Activated naive CD4-positive, alpha-beta T cell treated with anti-CD3 and anti-CD28 coated beads for 36 hours (primary cell): Measurements from ENCODE around the gene SETD7. TPM values are rescaled to one million over a fixed set of nuclear protein-coding genes. Genes with fewer than 3 reads are reported as not detected.
A peak's percentile ranks its signal among the peaks of the same experiment; 100 is the strongest.

Experiments
- CTCF ChIA-PET: fragments of 350-600 bp; sonication (Branson Sonifier 250); formaldehyde crosslinking; loops from one replicate; lab custom pipeline; 2021; ENCODE audit warnings: antibody characterized with exemption; lab: Charles Lee
- DNase-seq: peaks from one replicate; pipeline ENCODE4 v3.0.0-alpha.2; 2020
- H3K27ac Mint-ChIP-seq: one replicate; pipeline ENCODE4 v1.8.0; 2021; ENCODE audit warnings: mild to moderate bottlenecking, mixed read lengths
- H3K27me3 Mint-ChIP-seq: one replicate; pipeline ENCODE4 v1.8.0; 2021; ENCODE audit warnings: low read depth, mixed read lengths
- H3K36me3 Mint-ChIP-seq: one replicate; pipeline ENCODE4 v1.8.0; 2021; ENCODE audit warnings: low read depth, mixed read lengths
- H3K4me1 Mint-ChIP-seq: one replicate; pipeline ENCODE4 v1.8.0; 2021; ENCODE audit warnings: low read depth, mixed read lengths
- H3K4me3 Mint-ChIP-seq: one replicate; pipeline ENCODE4 v1.8.0; 2021; ENCODE audit warnings: mild to moderate bottlenecking, moderate library complexity, mixed read lengths
- H3K9me3 Mint-ChIP-seq: one replicate; pipeline ENCODE4 v1.8.0; 2021; ENCODE audit warnings: mixed read lengths
- intact Hi-C: fragments of 100-400 bp; cut with micrococcal nuclease; formaldehyde crosslinking; loops from one replicate; pipeline ENCODE4 v1.15.1; 2023
- total RNA-seq, 2 experiments: library from RNA; stranded (reverse); gene quantifications; one replicate each; pipeline ENCODE4 v1.2.3, GENCODE V29; 2021

SETD7 gene
- total RNA-seq, 2 experiments from 2014 or later: 12.4 to 12.5 TPM

GRCh38 chr4:139523076-139523475, 32.9 kb downstream of the SETD7 start:
- CTCF ChIA-PET: interaction anchor here (0.5 to 1.5 kb wide), 3 partner anchors 8 to 412 kb away, joined by 3 to 8 read pairs (median 4); no protein-coding TSS in a partner anchor
- peaks cover 38% of the 10 kb centered on the region for H3K36me3 Mint-ChIP-seq
- no peak overlapping the region for H3K4me3 Mint-ChIP-seq
- H3K9me3 Mint-ChIP-seq: no peaks in the 10 kb centered on the region
- intact Hi-C loops: no loop called here
- H3K4me1 Mint-ChIP-seq: peaks cover 7% of the 10 kb centered on the region
- no peak overlapping the region for H3K27ac Mint-ChIP-seq
- H3K27me3 Mint-ChIP-seq: no peaks in the 10 kb centered on the region
- no peak for DNase-seq

- Mint-ChIP-seq H3K9me3 (no peaks in the 10 kb centered on the region), H3K36me3 (peaks cover 40% of the 10 kb centered on the region), H3K27me3 (no peaks in the 10 kb centered on the region), H3K4me3 (no peak overlapping the region), H3K27ac (no peak overlapping the region), H3K4me1 (peaks cover 7% of the 10 kb centered on the region)
- no peak for DNase-seq
- intact Hi-C loops: no loop called here
- CTCF ChIA-PET: interaction anchor here (0.5 to 1.5 kb wide), 4 partner anchors 9 to 412 kb away, joined by 3 to 8 read pairs (median 4); no protein-coding TSS in a partner anchor
These were observed 33.6 kb downstream of the SETD7 start for GRCh38 chr4:139522457-139522856.

GRCh38 chr4:139521754-139522401, 34.1 kb downstream of the SETD7 start:
- H3K9me3 Mint-ChIP-seq: no peaks in the 10 kb centered on the region
- no peak overlapping the region for H3K27ac Mint-ChIP-seq

GRCh38 chr4:139515531-139515958, 40.5 kb downstream of the SETD7 start:
- no peaks in the 10 kb centered on the region for H3K27me3 Mint-ChIP-seq
- no peak overlapping the region for H3K4me3 Mint-ChIP-seq
- H3K36me3 Mint-ChIP-seq: peaks cover 48% of the 10 kb centered on the region

More at GRCh38 chr4:139521754-139522401, 34.1 kb downstream of the SETD7 start:
- peaks cover 7% of the 10 kb centered on the region for H3K4me1 Mint-ChIP-seq
- H3K27me3 Mint-ChIP-seq: no peaks in the 10 kb centered on the region
- peaks cover 44% of the 10 kb centered on the region for H3K36me3 Mint-ChIP-seq
- DNase-seq: no peak
- intact Hi-C loops: no loop called here
- CTCF ChIA-PET: interaction anchor here (0.9 to 1.5 kb wide), 3 partner anchors 10 to 123 kb away, joined by 3 to 8 read pairs (median 3); no protein-coding TSS in a partner anchor
- H3K4me3 Mint-ChIP-seq: no peak overlapping the region

GRCh38 chr4:139514382-139515059, 41.5 kb downstream of the SETD7 start:
- H3K27ac Mint-ChIP-seq: no peak overlapping the region
- H3K9me3 Mint-ChIP-seq: no peaks in the 10 kb centered on the region
- DNase-seq: no peak
- H3K36me3 Mint-ChIP-seq: peaks cover 51% of the 10 kb centered on the region
- intact Hi-C loops: no loop called here
- no peaks in the 10 kb centered on the region for H3K4me1 Mint-ChIP-seq
- no peaks in the 10 kb centered on the region for H3K27me3 Mint-ChIP-seq
- H3K4me3 Mint-ChIP-seq: no peak overlapping the region
- CTCF ChIA-PET: interaction anchor here (0.6 kb wide), 1 partner anchor 57 kb away, joined by 5 read pairs; no protein-coding TSS in a partner anchor

More at GRCh38 chr4:139515531-139515958, 40.5 kb downstream of the SETD7 start:
- no peaks in the 10 kb centered on the region for H3K4me1 Mint-ChIP-seq
- intact Hi-C loops: no loop called here
- H3K9me3 Mint-ChIP-seq: no peaks in the 10 kb centered on the region
- CTCF ChIA-PET: no interaction called here
- no peak for DNase-seq
- H3K27ac Mint-ChIP-seq: no peak overlapping the region

- Mint-ChIP-seq H3K27ac (no peak overlapping the region), H3K27me3 (no peaks in the 10 kb centered on the region), H3K4me1 (no peaks in the 10 kb centered on the region), H3K4me3 (no peak overlapping the region), H3K9me3 (no peaks in the 10 kb centered on the region), H3K36me3 (peaks cover 40% of the 10 kb centered on the region)
- no peak for DNase-seq
- CTCF ChIA-PET: no interaction called here
- intact Hi-C loops: no loop called here
These were observed 44.7 kb downstream of the SETD7 start for GRCh38 chr4:139511320-139511719.

GRCh38 chr4:139509727-139510410, 46.1 kb downstream of the SETD7 start:
- Mint-ChIP-seq H3K4me3 (no peak overlapping the region), H3K36me3 (peaks cover 31% of the 10 kb centered on the region), H3K27me3 (no peaks in the 10 kb centered on the region), H3K27ac (no peak overlapping the region), H3K4me1 (no peaks in the 10 kb centered on the region), H3K9me3 (no peaks in the 10 kb centered on the region)
- CTCF ChIA-PET: interaction anchor here (0.7 to 0.9 kb wide), 2 partner anchors 143 to 479 kb away, joined by 3 read pairs; no protein-coding TSS in a partner anchor
- DNase-seq: peak; percentile 16
- intact Hi-C loops: loop anchor here (1.0 kb wide), 1 partner anchor 94 kb away; no protein-coding TSS in a partner anchor

- CTCF ChIA-PET: no interaction called here
- H3K27ac Mint-ChIP-seq: no peak overlapping the region
- no peaks in the 10 kb centered on the region for H3K4me1 Mint-ChIP-seq
- peaks cover 28% of the 10 kb centered on the region for H3K36me3 Mint-ChIP-seq
- no peak overlapping the region for H3K4me3 Mint-ChIP-seq
- peaks cover 1% of the 10 kb centered on the region for H3K9me3 Mint-ChIP-seq
- intact Hi-C loops: loop anchor here (1.0 kb wide), 1 partner anchor 92 kb away; no protein-coding TSS in a partner anchor
- DNase-seq: no peak
- H3K27me3 Mint-ChIP-seq: no peaks in the 10 kb centered on the region
These were observed 47.3 kb downstream of the SETD7 start for GRCh38 chr4:139508581-139509237.

- CTCF ChIA-PET: no interaction called here
- intact Hi-C loops: no loop called here
- H3K9me3 Mint-ChIP-seq: peaks cover 1% of the 10 kb centered on the region
- no peaks in the 10 kb centered on the region for H3K4me1 Mint-ChIP-seq
- H3K27me3 Mint-ChIP-seq: peaks cover 2% of the 10 kb centered on the region
- no peak overlapping the region for H3K27ac Mint-ChIP-seq
- H3K36me3 Mint-ChIP-seq: peaks cover 23% of the 10 kb centered on the region
- H3K4me3 Mint-ChIP-seq: no peak overlapping the region
- DNase-seq: no peak
These were observed 49.2 kb downstream of the SETD7 start for GRCh38 chr4:139506774-139507173.

- Mint-ChIP-seq H3K4me3 (no peak overlapping the region), H3K36me3 (peaks cover 11% of the 10 kb centered on the region), H3K9me3 (peaks cover 1% of the 10 kb centered on the region), H3K27me3 (peaks cover 2% of the 10 kb centered on the region), H3K4me1 (no peaks in the 10 kb centered on the region), H3K27ac (no peak overlapping the region)
- DNase-seq: no peak
- intact Hi-C loops: no loop called here
- CTCF ChIA-PET: interaction anchor here (0.6 kb wide), 1 partner anchor 245 kb away, joined by 3 read pairs; no protein-coding TSS in a partner anchor
These were observed 52.3 kb downstream of the SETD7 start for GRCh38 chr4:139503622-139504166.
